Measurements from ENCODE around the gene INTS2.
"Not testable (repeated sequence)": the region's sequence is repeated elsewhere in the genome, so short reads cannot be mapped to it uniquely, and the experiment has no call there.

Gene INTS2

DNA sequence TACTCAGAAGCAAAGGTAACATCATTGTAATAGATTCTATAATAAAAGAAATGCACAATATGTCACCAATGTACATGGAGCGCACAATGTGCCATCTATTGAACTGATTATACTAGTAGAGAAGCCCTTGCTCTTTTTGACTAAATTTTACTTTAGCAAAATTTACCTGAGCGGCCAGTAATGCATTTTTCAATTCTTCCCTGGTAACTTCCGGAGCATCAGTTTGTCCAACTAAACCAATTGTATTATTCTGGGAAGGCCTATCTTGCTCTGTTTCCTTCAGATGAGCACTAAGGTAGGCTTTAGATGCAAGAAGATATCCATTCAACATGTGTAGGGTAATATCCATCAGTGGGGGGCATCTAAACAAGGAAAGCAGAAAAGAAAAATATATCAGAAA lies 55.7 kb downstream of the INTS2 start:
- H3K9ac ChIP-seq (ENCODE audit: low read depth, low read length) = no peak overlapping the region
- peaks cover 89% of the 10 kb centered on the region for H3K36me3 ChIP-seq (ENCODE audit: control insufficient read depth, insufficient read depth, low read length)
- H3K27me3 ChIP-seq (ENCODE audit: control insufficient read depth, insufficient read depth, low read length) = no peaks in the 10 kb centered on the region
- H3K4me1 ChIP-seq (ENCODE audit: control insufficient read depth, insufficient read depth, low read length) = no peaks in the 10 kb centered on the region
- H3K4me3 ChIP-seq (ENCODE audit: low read depth, low read length) = no peak overlapping the region
- no peaks in the 10 kb centered on the region for H3K9me3 ChIP-seq (ENCODE audit: control insufficient read depth, insufficient read depth, low read length)
- no peak overlapping the region for H3K27ac ChIP-seq (ENCODE audit: low read depth, low read length)

DNA sequence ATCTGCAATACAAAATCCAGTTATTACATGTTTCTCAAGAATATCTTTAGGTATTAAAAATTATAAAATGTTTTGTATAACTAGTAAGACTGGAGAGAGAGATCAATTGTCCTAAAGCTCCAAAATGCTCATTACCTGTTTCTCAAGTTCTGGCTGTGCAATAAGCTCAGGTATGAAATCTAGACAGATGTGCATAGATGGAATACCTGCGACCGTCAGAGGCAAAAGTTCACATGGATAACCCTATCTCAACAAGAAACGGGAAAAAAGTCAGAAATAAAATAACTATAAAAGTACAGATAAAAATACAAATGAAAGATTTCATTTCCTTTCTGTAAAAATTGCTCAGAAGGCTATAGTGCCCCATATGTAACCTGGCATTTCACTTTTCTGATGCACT lies 58.6 kb downstream of the INTS2 start:
- Histone ChIP-seq H3K27ac (ENCODE audit: low read depth, low read length) (no peak overlapping the region), H3K36me3 (ENCODE audit: control insufficient read depth, insufficient read depth, low read length) (peaks cover 67% of the 10 kb centered on the region), H3K4me1 (ENCODE audit: control insufficient read depth, insufficient read depth, low read length) (no peaks in the 10 kb centered on the region), H3K27me3 (ENCODE audit: control insufficient read depth, insufficient read depth, low read length) (no peaks in the 10 kb centered on the region), H3K9ac (ENCODE audit: low read depth, low read length) (no peak overlapping the region), H3K4me3 (ENCODE audit: low read depth, low read length) (no peak overlapping the region), H3K9me3 (ENCODE audit: control insufficient read depth, insufficient read depth, low read length) (no peaks in the 10 kb centered on the region)

DNA sequence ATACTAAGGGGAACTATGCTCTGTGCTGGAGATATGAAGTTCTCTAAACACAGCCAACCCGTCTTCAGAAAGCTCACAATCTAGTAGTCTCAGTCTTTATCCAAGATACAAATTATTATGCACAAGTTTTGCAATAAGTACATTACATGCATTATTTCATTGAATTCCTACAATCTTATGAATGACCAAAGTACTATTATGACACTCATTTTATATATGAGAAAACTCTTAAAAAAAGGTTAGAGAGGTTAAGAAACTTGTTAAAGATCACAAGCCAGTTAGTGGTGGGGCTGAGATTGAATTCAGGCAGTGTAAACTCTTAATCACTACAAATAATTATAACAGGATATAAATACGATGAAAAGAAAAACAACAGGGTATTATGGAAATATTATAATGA lies 59.7 kb downstream of the INTS2 start:
- Histone ChIP-seq H3K9me3 (ENCODE audit: control insufficient read depth, insufficient read depth, low read length) (no peaks in the 10 kb centered on the region), H3K27ac (ENCODE audit: low read depth, low read length) (no peak overlapping the region), H3K27me3 (ENCODE audit: control insufficient read depth, insufficient read depth, low read length) (no peaks in the 10 kb centered on the region), H3K4me3 (ENCODE audit: low read depth, low read length) (no peak overlapping the region), H3K4me1 (ENCODE audit: control insufficient read depth, insufficient read depth, low read length) (no peaks in the 10 kb centered on the region), H3K36me3 (ENCODE audit: control insufficient read depth, insufficient read depth, low read length) (peaks cover 57% of the 10 kb centered on the region), H3K9ac (ENCODE audit: low read depth, low read length) (no peak overlapping the region)

DNA sequence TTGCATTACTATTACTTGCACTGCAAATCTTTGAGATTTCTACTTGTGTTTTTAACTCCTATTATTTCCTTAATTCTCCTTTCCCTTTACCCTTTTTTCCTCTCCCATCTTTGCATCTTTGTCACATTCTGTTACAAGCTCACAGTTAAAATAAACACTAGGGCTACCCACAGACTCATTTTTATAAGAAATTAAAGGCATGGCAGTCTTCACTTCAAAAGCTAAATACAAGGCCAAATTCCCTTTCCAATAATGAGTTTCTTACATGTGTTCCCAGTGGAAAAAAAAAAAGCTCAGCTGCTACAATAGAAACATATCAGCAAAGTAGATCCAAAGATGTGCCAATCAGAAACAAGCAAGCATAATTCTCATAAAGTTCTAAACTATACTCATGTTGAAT lies 60.7 kb downstream of the INTS2 start:
- Histone ChIP-seq H3K36me3 (ENCODE audit: control insufficient read depth, insufficient read depth, low read length) (peaks cover 53% of the 10 kb centered on the region), H3K9me3 (ENCODE audit: control insufficient read depth, insufficient read depth, low read length) (no peaks in the 10 kb centered on the region), H3K4me3 (ENCODE audit: low read depth, low read length) (no peak overlapping the region), H3K4me1 (ENCODE audit: control insufficient read depth, insufficient read depth, low read length) (peaks cover 4% of the 10 kb centered on the region; the same call in 1 of the 2 replicates), H3K27ac (ENCODE audit: low read depth, low read length) (no peak overlapping the region), H3K27me3 (ENCODE audit: control insufficient read depth, insufficient read depth, low read length) (no peaks in the 10 kb centered on the region), H3K9ac (ENCODE audit: low read depth, low read length) (no peak overlapping the region)

DNA sequence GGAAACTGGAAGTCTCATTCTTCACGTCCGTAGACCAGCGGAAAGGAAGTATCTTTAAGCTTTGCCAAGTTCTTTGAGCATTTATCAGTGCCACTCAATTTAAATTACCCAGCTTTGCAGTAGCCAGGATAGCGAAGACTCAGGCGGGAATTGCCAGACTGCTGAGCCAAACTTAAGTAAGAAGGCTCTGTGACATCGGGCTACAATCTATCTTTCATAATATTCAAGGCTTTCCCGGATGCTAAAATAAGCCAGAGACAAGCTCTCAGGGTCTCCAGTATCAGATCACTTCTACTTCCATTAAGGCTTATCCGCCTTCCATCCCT lies 64.0 kb downstream of the INTS2 start:
- H3K4me3 ChIP-seq (ENCODE audit: low read depth, low read length) = peak overlapping the region; percentile 94
- H3K9ac ChIP-seq (ENCODE audit: low read depth, low read length) = peak overlapping the region; percentile 72
- peak overlapping the region; percentile 85 for H3K27ac ChIP-seq (ENCODE audit: low read depth, low read length)
- peaks cover 42% of the 10 kb centered on the region for H3K36me3 ChIP-seq (ENCODE audit: control insufficient read depth, insufficient read depth, low read length)
- H3K9me3 ChIP-seq (ENCODE audit: control insufficient read depth, insufficient read depth, low read length) = no peaks in the 10 kb centered on the region
- H3K4me1 ChIP-seq (ENCODE audit: control insufficient read depth, insufficient read depth, low read length) = peaks cover 13% of the 10 kb centered on the region; the same call in 1 of the 2 replicates
- H3K27me3 ChIP-seq (ENCODE audit: control insufficient read depth, insufficient read depth, low read length) = no peaks in the 10 kb centered on the region

DNA sequence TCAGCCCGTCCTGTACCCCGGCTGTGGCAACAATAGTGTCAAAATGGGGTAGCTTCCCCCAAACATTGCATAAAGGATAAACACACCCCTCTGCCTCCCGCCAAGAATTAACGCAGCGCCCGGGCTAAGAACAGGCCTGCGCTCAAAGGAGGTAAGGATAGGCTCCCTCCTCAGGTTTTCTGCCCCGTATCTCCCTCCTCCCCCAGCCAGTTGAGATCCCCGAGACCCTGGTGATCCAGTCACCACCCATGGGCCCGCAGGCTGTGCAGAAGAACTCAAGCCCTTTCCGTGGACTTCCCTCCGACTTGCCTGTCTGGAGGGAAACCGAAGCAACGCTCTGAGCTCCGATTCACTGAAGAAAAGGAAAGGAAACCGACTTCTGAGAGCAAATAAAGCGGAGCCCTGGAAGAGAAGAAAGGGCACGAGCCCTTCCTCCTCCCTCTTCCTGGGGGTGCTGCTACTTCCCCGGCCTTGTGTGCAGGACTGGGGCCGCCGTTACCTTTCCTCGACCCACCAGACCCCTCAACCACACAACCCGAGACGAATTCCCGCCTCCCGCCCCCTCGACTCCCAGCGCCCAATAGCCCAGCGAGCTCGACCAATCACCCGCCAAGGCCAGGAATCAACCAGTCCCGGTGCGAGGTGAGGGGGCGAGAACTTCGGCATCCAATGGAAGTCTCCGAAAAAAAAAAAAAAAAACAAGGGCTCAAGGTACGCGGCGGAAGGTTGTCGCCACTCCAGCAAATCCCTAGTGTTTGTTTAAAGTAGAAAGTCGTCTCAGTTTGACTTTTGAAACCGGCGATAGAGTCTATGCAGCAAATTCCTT lies 64.6 kb downstream of the INTS2 start, which contains the start of gene BRIP1:
BRIP1 (minus strand) TSS at position 554 of the 826 bp plus-strand sequence. CDS start 1,989 bp downstream, outside the sequence.
- H3K4me1 ChIP-seq (ENCODE audit: control insufficient read depth, insufficient read depth, low read length) = peaks cover 13% of the 10 kb centered on the region; the same call in 1 of the 2 replicates
- H3K4me3 ChIP-seq (ENCODE audit: low read depth, low read length) = peak within 1 kb of the TSS; percentile 94
- H3K9me3 ChIP-seq (ENCODE audit: control insufficient read depth, insufficient read depth, low read length) = no peaks in the 10 kb centered on the region
- no peaks in the 10 kb centered on the region for H3K27me3 ChIP-seq (ENCODE audit: control insufficient read depth, insufficient read depth, low read length)
- H3K36me3 ChIP-seq (ENCODE audit: control insufficient read depth, insufficient read depth, low read length) = peaks cover 40% of the 10 kb centered on the region
- H3K27ac ChIP-seq (ENCODE audit: low read depth, low read length) = peak within 1 kb of the TSS; percentile 97
- peak within 1 kb of the TSS; percentile 94 for H3K9ac ChIP-seq (ENCODE audit: low read depth, low read length)

DNA sequence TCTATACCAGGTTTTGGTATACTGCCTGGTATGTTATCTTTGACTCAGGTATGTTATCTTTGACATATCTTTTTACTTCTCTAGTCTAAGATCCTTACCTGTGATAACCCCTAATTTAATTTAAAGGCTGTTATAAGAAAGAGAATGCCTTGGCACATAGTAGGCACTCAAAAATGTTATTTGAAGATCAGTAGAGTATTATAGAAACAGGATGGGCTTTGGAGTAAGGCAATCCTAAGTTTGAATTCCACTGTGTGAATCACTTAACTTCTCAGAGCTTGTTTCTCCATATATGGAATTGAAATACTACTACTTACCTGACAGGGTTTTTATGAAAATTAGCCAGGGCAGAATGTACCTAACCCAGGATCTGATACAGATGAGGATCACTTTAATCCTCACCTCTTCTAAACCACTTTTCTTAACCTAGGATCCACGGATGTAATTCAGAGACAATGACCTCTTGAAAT lies 65.6 kb downstream of the INTS2 start:
- Histone ChIP-seq H3K9ac (ENCODE audit: low read depth, low read length) (peak overlapping the region; percentile 94), H3K36me3 (ENCODE audit: control insufficient read depth, insufficient read depth, low read length) (peaks cover 35% of the 10 kb centered on the region), H3K27ac (ENCODE audit: low read depth, low read length) (peak overlapping the region; percentile 97), H3K9me3 (ENCODE audit: control insufficient read depth, insufficient read depth, low read length) (no peaks in the 10 kb centered on the region), H3K4me3 (ENCODE audit: low read depth, low read length) (peak overlapping the region; percentile 94), H3K4me1 (ENCODE audit: control insufficient read depth, insufficient read depth, low read length) (peaks cover 13% of the 10 kb centered on the region; the same call in 1 of the 2 replicates), H3K27me3 (ENCODE audit: control insufficient read depth, insufficient read depth, low read length) (no peaks in the 10 kb centered on the region)

DNA sequence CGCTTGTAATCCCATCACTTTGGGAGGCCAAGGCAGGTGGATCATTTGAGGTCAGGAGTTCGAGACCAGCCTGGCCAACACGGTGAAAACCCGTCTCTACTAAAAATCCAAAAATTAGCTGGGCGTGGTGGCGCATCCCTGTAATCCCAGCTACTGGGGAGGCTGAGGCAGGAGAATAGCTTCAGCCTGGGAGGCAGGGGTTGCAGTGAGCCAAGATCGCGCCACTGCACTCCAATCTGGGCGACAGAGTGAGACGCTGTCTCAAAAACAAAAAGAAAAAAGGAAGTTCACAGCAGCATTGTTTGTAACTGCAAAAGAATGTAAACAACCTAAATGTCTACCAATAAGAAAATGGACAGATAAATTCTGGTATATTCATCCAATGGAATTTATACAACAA lies 67.4 kb downstream of the INTS2 start:
- H3K4me1 ChIP-seq (ENCODE audit: control insufficient read depth, insufficient read depth, low read length) = peaks cover 13% of the 10 kb centered on the region; the same call in 1 of the 2 replicates
- not testable (repeated sequence) for H3K27me3 ChIP-seq (ENCODE audit: control insufficient read depth, insufficient read depth, low read length); H3K27ac ChIP-seq (ENCODE audit: low read depth, low read length); H3K4me3 ChIP-seq (ENCODE audit: low read depth, low read length); H3K9ac ChIP-seq (ENCODE audit: low read depth, low read length); H3K9me3 ChIP-seq (ENCODE audit: control insufficient read depth, insufficient read depth, low read length)
- H3K36me3 ChIP-seq (ENCODE audit: control insufficient read depth, insufficient read depth, low read length) = peaks cover 47% of the 10 kb centered on the region

DNA sequence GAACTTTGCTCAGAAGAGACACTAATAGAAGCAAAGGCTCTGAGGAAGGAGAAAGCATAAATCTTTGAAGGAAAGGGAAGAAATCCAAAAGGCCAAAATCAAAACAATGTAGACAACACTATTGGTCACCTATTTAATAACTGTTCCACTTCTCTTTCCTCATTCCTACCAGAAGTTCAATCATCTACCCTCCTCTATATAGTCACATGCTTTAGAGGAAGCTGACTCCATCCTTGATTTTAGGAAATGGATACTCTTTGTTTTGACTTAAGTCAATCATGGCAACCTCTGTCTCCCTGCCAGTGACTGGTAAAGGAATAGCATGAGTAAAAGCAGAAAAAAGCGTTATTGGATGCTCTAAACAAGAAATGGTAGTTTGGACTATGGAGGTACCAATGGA lies 71.7 kb downstream of the INTS2 start:
- no peak overlapping the region for H3K9ac ChIP-seq (ENCODE audit: low read depth, low read length)
- H3K9me3 ChIP-seq (ENCODE audit: control insufficient read depth, insufficient read depth, low read length) = no peaks in the 10 kb centered on the region
- no peak overlapping the region for H3K4me3 ChIP-seq (ENCODE audit: low read depth, low read length)
- no peaks in the 10 kb centered on the region for H3K27me3 ChIP-seq (ENCODE audit: control insufficient read depth, insufficient read depth, low read length)
- no peak overlapping the region for H3K27ac ChIP-seq (ENCODE audit: low read depth, low read length)
- H3K36me3 ChIP-seq (ENCODE audit: control insufficient read depth, insufficient read depth, low read length) = peaks cover 84% of the 10 kb centered on the region
- no peaks in the 10 kb centered on the region for H3K4me1 ChIP-seq (ENCODE audit: control insufficient read depth, insufficient read depth, low read length)

DNA sequence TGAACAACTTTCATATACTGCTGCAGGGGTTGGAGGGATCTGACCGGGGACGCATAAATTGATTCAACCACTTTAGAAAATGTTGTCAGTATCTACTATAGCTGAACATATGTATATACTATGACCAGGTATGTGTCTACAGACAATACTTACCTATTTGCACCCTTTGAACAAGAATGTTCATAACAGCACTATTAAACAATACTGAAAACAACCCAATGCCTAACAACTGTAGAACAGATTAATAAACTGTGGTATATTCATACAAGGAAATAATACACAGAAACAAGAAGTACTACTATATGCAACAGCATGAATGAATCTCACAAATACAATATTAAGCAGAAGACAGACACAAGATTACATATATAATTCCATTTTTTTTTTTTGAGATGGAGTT lies 74.9 kb downstream of the INTS2 start:
- Histone ChIP-seq H3K4me1 (ENCODE audit: control insufficient read depth, insufficient read depth, low read length) (no peaks in the 10 kb centered on the region), H3K27me3 (ENCODE audit: control insufficient read depth, insufficient read depth, low read length) (no peaks in the 10 kb centered on the region), H3K36me3 (ENCODE audit: control insufficient read depth, insufficient read depth, low read length) (peaks cover 81% of the 10 kb centered on the region), H3K9ac (ENCODE audit: low read depth, low read length) (no peak overlapping the region), H3K4me3 (ENCODE audit: low read depth, low read length) (no peak overlapping the region), H3K27ac (ENCODE audit: low read depth, low read length) (no peak overlapping the region), H3K9me3 (ENCODE audit: control insufficient read depth, insufficient read depth, low read length) (no peaks in the 10 kb centered on the region)

DNA sequence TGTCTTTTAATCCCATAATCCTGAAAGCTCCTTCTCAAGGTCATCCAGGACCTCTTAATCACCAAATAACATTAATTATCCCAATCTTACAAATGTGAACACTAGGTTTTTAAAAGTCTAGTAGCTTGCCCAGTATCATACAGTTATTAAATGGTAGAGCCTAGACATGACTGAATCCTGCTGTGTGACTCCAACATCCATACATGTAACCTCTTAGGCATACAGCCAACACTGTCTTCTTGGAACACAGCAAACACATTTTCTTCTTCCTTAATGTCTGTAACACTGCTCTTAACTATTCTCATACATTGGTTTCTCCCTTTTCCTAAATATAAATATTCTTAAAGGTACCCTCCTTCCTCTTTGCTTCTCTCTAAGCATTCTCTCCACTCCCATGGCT lies 78.1 kb downstream of the INTS2 start:
- Histone ChIP-seq H3K4me1 (ENCODE audit: control insufficient read depth, insufficient read depth, low read length) (no peaks in the 10 kb centered on the region), H3K9ac (ENCODE audit: low read depth, low read length) (no peak overlapping the region), H3K4me3 (ENCODE audit: low read depth, low read length) (no peak overlapping the region), H3K36me3 (ENCODE audit: control insufficient read depth, insufficient read depth, low read length) (peaks cover 83% of the 10 kb centered on the region), H3K27me3 (ENCODE audit: control insufficient read depth, insufficient read depth, low read length) (no peaks in the 10 kb centered on the region), H3K9me3 (ENCODE audit: control insufficient read depth, insufficient read depth, low read length) (no peaks in the 10 kb centered on the region), H3K27ac (ENCODE audit: low read depth, low read length) (no peak overlapping the region)
